COLO829 (cell line): ENCODE measurements around the gene ENTPD2.

Experiments
- DNase-seq: peaks from one replicate; pipeline ENCODE4 v3.0.0; 2012; ENCODE audit warnings: low spot score

The ENTPD2 gene

DNA sequence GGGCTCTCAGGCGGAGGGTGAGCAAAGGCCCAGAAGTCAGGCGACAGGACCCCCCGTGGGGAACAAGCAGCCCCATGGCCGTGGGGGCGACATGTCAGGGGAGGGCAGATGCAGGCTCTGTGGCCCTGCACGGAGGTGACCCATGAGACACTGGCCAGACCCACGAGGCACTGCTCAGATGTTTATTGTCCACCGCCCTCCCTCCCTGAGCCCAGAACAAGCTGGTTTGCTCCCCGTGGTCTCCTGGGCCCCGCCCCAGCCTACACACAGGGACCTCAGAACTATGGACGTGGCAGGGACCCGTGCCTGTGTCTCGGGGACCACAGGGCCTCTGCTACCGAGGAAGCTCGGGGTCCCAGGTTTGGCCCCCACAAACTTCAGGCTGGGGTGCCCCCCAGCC lies 23.9 kb downstream of the ENTPD2 start:
- DNase-seq, result no peak

DNA sequence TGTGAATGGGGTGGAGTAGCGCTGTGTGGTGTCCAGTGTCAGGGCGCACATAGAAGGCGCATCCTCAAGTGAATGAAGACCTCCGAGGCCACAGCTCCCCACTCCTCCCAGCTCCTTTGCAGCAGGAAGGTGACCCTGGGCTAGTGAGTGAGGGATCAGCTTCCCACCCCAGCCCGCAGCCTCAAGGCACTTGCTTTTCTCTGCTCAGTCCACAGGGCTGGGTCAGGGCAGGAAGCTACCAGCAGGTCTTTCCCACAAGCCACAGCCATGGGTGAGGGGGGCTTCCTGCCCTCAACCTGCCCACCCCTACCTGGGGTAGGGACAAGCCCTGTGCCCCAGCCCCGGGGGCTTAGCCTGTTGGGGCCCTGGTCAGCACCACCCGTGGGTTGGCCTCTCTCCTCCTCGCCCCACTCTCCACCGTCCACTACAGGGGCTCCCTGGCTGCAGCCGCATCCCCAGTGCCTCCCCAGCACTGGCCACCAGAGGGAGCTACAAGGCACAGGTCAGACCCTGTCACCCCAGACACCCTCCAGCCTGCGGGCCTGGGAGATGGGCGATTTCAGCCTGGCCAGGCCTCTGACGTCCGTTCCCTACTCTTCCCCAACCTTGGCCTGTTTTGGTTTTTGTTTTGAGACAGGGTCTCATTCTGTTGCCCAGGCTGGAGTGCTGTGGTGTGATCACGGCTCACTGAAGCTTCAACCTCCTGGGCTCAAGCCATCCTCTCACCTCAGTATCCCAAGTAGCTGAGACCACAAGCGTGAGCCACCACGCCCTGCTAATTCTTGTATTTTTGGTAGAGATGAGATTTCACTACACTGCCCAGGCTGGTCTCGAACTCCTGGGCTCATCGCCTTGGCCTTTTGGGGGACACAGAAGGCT lies 24.6 kb downstream of the ENTPD2 start:
- no peak for DNase-seq

DNA sequence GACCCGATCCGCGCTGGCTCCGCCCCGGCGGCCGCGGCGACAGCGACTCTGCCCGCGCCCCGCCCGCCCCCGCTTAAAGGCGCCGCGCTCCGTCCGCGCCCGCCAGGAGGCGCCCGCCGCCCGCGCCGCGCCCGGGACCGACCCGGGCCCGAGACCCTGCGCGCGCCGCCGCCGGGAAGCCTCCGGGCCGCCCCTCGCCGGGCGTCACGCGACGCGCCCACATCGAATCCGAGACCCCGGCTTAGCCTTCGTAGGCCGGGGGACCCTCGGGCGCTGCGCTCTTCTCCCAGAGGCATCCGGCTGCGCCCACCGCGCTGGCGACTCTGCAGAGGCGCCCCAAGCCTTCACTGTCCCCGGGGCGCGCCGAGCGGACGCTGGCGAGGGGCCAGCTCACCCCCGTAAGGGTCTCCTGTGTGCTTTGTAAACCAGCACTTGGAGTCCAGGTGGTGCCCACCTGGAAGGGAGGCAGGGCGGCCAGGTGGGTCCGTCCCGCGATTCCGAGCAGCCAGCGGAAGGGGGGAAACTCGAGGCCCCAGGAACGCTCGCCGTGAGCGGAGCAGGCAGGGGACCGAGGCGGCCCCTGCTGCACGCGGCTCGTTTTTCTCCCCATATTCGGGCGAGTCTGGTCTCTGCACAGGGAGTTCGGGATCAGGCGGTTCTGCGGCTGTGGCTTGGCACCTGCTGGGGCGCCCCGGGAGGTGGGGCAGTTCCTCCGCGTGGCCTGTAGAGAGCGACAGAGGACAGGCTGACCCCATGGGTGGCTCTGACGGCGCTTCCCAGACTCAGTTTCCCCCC lies 25.4 kb downstream of the ENTPD2 start:
- DNase-seq, result no peak

DNA sequence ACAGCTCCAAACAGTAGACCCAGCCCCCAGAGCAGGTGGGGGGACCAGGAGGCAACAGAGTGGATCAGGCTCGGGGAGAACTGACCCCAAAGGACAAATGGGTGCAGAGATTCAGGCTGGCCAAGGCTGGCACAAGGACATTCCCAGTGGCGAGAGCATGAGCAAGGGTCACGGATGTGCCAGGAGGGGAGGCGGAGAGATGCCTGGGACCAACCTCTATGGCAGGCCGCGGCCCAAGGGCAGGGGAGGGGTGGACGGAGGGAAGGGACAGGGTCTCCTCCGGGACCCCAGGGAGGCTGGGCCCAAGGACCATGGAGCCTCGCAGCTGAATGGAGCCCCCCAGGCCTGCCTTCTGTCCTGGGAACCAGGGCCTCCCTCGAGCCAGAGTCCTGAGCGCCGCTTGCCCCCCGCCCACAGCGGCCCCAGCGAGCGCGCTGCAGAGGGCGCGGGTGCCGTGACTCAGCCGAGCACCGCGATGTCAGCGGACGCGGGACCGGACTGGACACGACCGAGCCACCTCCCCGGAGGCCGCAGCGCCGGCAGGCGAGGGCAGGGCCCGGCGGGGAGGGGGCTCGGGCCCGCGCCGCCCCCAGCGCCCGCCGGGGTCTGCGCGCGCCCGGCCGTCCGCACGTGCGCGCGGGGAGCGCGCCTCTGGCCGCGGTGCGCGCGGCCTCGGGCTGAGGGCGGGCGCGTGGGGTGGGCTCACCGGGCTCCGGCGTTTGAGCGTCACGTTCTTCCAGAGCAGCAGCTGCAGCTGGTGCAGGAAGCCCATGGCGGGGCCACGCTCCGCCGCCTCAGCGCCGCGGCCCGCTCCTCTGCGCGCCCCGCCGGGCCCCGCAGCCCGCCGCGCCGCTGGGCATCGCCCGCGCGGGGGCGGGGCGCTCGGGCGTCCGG lies 26.2 kb downstream of the ENTPD2 start, which contains the start of gene ABCA2:
ABCA2 (minus strand) TSS at position 869 of the 894 bp plus-strand sequence; CDS start at position 772, 97 bp downstream.
- no peak for DNase-seq

DNA sequence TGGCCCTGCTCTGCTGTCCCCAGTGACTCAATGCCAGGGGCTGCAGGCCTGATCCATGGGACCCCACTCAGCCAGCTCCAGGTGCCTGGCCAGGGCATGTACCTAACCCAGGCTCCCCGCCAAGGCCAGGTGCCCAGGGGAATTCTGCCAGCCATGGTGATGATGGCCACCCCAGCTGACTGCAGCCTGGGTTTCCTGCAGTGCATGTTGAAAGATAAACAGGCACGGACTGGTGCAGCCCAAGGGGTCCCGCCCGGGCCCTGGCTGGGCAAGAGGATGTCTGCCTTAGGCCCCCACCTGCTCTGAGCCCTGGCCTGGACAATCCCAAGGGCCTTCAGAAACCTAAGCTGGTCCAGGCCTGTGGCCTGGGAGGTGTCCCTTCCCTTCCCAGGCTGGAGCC lies 27.0 kb downstream of the ENTPD2 start:
- DNase-seq, result no peak

DNA sequence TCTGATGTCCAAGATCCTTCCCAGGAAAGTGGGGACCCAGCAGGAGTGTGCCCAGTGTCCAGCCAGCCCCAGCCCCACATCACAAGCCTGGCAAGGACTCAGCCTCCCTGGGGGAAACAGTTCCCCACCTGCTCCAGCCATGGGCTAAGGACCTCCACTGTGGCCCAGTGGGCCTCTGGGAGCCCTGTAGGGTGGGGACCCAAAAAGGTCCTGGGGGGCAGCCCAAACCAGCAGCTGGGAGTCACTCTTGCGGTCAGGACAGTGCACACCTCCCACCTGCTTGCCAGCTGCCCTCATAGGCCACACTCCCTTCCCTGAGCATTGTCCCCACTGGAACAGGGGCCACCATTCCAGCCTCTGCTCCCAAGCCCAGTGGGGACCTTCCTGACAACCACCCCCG lies 27.5 kb downstream of the ENTPD2 start:
- DNase-seq, result no peak

DNA sequence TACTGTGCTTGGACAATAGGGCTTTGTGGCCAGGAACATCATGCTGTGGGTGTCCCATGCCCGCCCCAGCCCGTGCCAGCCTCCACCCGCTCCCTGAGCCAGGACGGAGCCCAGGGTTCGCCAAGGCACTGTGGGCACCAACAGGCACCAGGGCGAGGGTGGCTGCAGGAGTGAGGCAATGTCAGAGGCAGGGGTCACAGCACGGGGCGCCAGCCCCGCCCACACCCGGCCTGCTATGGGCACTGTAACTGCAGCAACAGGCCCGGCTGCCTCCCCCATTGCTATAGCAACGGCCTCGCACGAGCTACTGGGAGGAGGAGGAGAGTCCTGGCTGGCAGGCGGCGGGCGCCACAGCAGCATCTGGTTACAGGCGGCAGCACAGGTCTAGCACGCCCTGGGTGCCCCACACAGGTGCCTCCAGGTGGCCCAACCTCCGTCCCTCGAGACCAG lies 28.3 kb downstream of the ENTPD2 start:
- DNase-seq, result peak; percentile 33

DNA sequence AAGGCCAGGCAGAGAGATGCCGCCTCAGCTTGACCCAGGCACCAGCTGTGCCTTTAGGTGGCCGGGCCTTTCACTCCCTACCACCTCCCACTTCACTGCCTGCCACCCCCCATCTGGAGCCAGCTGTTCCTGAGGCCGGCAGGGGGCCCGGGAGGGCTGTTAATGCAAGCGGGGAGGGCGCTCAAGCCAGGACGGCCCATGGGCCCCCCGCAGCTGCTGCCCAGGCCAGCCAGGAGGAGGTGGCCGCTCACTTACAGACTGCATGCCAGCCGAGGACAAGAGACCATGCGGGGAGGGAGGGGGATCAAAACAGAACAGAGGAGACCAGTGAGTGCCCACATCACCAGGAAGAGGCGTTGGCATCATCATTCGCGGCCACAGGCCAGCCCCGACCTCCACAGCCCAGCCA lies 30.3 kb downstream of the ENTPD2 start:
- DNase-seq, result no peak

DNA sequence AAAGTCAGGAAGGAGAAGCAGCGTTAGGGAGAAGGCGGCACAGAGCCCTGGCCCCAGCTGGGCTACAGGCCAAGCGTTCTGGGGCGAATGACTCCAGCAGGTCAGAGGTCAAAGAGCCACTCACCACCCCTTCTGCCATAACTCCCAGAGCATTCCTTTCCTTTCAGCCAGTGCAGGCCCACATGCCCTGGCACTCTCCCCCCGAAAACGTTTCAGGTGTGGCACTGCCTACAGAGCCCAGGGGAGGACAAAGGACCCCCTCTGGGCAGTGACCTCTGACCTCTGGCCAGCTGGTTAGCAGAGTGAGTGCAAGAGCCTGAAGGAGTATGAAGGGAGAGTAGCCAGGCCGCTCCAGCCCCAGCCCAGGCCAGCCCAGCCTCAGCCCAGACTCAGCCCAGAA lies 30.7 kb downstream of the ENTPD2 start:
- DNase-seq, result no peak

DNA sequence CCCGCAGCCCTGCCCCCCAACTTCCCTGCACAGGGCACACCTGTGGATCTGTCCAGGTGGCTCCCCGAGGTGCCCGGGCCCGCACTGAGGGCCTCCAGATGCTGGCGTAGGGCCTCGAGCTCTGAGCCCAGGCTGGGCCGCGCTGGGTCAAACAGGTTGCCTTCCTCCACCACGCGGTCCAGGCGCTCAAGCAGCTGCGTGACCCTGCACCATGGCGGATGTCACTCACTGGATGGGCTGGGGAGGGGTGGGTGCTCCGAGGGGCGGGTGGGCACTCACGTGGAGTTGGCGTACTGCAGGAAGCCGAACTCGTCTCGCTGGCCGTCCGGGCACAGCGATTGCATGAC lies 31.2 kb downstream of the ENTPD2 start:
- no peak for DNase-seq

DNA sequence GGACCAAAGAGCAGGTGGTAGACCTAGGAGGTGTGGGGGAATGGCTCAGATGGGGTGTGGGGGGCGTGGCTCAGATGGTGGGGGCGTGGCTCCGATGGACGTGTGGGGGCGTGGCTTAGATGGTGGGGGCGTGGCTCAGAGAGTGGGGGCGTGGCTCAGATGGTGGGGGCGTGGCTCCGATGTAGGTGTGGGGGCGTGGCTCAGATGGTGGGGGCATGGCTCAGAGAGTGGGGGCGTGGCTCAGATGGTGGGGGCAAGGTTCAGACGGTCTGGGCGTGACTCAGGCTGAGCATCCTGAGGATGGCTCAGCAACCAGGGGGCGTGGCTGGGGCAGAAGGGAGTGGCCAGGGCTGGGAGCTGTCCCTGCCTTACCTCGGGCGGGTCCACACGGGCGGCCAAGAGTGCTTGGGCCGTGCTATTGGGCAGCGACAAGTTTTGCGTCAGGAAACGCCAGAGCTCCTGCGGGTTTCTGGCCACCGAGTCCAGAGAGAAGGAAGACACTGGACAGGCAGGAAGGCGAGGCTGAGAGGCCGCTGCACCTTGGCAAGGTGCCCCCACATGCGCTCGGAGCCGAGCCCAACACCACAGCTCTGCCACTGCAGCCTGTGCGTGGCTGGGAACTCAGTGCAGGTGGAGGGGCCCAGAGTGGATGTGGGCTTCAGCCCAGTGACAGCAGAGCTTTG lies 31.7 kb downstream of the ENTPD2 start:
- peak; percentile 91 for DNase-seq

DNA sequence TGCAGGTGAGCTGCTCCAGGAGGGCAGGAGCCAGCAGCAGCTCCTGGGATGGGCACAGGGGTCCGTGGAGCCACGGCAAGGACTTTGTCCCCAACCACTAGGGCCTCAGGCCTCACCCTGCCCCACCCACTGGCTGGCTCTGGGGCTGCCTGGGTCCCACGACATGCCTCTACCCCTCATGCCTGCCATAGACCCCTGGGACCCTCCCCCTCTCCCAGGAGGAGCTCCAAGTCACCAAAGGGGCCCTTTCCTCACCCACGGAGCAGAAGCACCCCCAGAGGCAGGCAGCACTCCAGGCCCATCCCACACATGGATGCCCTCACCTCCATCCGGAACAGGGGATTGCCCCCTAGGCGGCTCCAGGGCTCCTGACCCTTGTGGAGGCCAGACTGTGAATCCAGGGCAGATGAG lies 32.3 kb downstream of the ENTPD2 start:
- DNase-seq, result no peak

DNA sequence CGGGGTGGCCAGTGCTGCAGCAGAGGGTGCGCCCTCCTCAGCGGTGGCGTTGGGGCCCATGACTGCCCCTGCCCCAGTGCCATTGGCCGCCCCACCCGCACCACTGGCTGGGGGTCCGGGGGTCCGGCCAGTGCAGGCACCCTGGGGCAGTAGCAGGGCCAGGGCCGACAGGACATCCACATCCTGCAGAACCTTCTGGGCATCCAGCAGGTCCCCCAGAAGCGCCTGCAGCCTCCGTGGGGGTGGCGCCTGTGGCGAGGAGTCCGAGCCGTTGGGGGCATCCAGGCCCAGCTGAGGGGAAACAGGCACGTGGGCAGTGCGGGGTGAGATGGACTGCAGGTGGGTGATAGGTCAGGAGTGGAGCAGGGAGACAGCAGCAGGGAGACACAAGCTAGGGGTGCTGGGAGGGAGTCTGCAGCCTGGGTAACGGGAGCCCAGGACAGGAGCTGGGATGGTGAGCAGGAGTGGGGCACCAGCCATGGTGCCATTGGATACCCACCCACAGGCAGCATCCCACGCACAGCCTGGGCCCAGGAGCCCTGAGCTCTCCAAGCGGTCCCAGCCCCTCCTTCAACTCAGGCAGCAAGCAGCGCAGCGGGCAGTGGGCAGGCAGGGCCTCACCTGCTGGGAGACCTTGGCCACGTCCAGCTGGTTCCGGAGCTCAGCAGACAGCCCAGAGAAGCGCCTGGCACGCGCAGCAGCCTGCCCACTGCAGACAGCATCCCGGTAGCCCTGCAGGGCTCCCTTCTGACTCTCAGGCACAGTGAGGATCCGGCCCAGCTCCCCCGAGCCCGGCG lies 32.9 kb downstream of the ENTPD2 start:
- DNase-seq, result no peak

DNA sequence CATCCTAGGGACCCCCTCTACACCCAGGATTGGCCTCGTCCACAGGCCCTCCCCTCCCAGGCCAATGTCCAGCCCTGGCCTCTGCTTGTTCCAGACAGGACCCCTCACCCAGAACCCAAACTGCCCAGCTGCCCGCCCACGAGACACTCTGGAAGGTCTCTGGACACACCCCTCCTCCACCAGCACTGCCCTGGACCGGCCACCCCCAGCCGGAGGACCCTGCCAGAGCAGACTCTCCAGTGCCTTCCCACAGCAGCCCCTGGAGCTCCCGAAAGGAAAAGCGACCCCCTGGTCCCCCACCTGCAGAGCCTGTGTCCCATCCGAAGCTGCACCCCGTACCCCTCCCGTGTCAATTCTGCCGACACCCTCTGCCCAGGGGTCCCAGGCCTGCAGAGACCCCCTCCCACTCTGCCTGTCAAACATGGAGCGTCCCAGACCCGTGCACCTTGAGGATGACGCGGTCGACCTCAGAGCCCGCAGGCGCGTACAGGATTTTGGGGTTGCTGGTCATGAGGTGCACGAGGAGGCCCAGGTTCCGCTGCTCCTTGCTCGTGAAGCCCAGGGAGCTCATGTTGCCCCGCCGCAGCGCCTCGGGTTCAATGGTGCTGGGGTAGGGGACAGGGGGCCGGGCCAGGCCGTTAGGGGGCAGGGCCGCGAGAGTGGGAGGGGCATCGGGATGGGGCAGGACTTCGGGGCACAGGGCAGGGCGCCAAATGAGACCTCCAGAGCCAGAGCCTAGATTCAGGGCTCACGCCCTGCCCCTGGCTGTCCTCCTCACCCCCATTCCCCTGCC lies 33.8 kb downstream of the ENTPD2 start:
- no peak for DNase-seq

DNA sequence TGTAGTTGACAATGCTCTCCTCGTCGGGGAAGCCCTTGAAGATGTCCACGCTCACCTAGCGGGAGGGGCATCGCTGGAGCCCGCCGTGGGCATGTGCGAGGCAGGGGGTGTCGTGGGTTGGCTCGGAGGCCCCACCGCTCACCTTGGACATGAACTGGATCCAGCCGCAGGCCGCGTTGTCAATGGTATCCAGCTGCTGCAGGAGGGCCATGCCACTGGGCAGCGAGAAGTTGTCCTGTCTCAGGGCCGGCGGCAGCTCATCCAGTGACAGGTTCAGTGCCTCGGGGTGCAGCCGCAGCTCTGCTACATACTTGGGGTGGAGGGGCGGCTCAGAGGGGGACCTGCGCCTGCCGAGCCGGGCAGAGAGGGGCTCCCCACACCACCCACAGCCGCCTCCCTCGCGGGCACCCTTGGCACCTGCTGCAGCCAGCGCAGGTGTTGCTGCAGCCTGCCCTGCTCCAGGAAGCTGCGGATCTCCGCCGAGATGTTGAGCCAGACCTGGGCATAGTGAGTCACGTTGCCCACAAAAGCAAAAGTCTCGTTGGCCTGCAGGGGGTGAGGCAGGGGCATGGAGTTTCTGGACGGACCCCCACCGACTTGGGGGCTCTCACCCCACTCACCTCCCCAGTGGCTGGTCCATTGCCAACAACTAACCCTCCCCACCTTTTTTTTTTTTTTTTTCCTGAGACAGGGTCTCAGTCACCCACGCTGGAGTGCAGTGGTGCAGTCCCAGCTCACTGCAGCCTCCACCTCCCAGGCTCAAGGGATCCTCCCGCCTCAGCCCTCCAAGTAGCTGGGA lies 34.9 kb downstream of the ENTPD2 start:
- no peak for DNase-seq

DNA sequence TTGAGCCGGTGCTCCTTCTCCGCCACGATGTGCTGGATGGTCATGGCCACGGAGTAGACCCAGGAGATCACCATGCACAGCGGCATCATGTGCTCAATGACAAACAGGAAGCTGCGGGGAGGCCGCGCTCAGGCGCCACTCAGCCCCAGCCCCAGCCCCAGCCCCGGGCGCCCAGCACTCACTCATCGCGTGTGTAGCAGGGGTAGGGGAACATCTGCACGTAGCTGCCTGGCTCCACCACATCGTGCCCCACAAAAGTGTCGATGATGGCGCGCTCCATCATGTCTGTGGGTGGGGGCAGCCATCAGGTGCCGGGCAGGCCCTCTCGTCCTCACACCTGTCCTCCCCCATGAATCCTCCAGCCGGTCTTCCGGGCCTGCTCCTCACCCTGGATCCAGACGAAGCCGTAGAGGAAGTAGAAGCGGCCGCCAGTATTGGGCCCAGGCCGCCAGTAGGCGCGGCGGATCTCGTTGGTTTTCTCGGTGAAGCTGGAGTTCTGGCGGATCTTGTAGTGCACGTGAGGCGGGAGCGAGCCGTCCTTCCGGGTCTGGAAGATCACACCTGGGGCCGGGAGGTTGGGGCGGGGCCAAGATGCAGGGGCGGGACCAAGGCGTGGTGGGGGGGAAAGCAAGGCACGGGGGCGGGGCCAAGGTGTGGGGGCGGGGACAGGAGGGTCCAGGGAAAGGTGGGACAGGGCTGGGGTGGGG lies 35.9 kb downstream of the ENTPD2 start:
- DNase-seq, result no peak

DNA sequence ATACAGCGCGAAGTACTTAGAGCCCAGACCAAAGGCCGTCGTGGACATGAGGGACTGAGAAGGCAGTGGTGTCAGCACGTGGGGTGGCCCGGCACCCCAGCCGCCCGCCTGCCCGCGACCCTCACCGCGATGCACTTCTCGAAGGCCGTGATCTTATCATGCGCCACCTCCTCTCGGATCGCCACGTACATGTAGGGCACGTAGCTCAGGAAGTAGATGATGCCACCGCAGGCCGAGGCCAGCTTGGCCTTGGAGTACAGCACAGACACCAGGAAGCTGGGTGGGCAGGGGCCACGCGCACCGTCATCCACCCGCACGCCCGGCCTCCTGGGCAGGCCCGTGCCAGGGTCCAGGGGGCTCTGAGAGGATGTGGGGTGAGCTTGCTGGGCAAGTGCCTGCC lies 36.8 kb downstream of the ENTPD2 start:
- DNase-seq, result no peak

DNA sequence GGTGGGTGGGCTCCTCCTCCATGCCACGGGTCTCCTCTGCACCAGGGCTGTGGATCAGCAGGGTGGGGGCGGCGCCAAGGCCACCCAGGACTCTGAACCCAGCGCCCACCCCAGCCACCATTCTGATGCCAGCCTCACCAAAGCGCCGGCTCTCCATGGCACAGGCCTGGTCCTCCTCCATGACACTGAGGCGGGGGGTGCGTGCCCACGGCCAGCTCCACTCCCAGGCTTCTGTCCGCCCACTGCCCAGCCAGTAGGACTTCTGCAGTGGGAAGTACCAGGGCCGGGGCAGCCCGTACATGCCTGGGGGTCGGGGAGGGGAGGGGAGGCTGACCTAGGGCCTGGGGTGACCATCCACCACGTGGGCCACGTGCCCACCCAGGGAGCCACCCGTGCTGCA lies 37.4 kb downstream of the ENTPD2 start:
- no peak for DNase-seq
